Spleen (tissue), 7 donors: ENCODE data around the gene FPR1.

ENCODE experiments used
- POLR2A ChIP-seq, 3 donors: fragments of 450-650 bp; IDR thresholded peaks; one replicate each; pipeline ENCODE4 v1.5.1; 2017; ENCODE audit warnings: antibody characterized with exemption in 3 of 3, mild to moderate bottlenecking in 1 of 3
- POLR2AphosphoS5 ChIP-seq, 3 donors: sonication (generic); formaldehyde crosslinking; IDR thresholded peaks; one replicate each; pipeline ENCODE4 v1.5.1; 2017; ENCODE audit warnings: antibody characterized with exemption in 3 of 3
- TF ChIP-seq, protein P1 (sequence below), 11 experiments: fragments of 200-600 bp in 7 of 11; fragments of 450-650 bp in 4 of 11; sonication (generic) in 4 of 11; IDR thresholded peaks in 8 of 11; conservative IDR thresholded peaks in 3 of 11; 1 replicate in 7 of 11; 2 replicates in 4 of 11; pipeline versions ENCODE4 v1.4.0 to v1.8.0; 2016 to 2021; ENCODE audit warnings: antibody characterized with exemption in 11 of 11, inconsistent platforms in 4 of 11, mild to moderate bottlenecking in 1 of 11
- donor health status: DM: no; HTN: no; CAD: no; lungs with moderate emphysema.
- donor health status: DM: no; HTN: no; CAD: no.
- donor health status: DM: no; HTN: no; CAD: no.

GRCh38 chr19:51786646-51787494 lies 35.2 kb upstream of the FPR1 start:
- TF ChIP-seq, protein P1, sequence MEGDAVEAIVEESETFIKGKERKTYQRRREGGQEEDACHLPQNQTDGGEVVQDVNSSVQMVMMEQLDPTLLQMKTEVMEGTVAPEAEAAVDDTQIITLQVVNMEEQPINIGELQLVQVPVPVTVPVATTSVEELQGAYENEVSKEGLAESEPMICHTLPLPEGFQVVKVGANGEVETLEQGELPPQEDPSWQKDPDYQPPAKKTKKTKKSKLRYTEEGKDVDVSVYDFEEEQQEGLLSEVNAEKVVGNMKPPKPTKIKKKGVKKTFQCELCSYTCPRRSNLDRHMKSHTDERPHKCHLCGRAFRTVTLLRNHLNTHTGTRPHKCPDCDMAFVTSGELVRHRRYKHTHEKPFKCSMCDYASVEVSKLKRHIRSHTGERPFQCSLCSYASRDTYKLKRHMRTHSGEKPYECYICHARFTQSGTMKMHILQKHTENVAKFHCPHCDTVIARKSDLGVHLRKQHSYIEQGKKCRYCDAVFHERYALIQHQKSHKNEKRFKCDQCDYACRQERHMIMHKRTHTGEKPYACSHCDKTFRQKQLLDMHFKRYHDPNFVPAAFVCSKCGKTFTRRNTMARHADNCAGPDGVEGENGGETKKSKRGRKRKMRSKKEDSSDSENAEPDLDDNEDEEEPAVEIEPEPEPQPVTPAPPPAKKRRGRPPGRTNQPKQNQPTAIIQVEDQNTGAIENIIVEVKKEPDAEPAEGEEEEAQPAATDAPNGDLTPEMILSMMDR (IDR thresholded peaks at IDR 0.05 in 8 of 11, conservative IDR thresholded peaks at IDR 0.05 in 3 of 11), result no peak
- TF ChIP-seq POLR2A (IDR thresholded peaks at IDR 0.05) (no peak), POLR2AphosphoS5 (IDR thresholded peaks at IDR 0.05) (no peak)
